GM12875 (cell line): ENCODE data around the gene DNAJC12.
A peak's percentile ranks its signal among the peaks of the same experiment; 100 is the strongest.

Source experiments
- H3K4me3 ChIP-seq: one replicate; pipeline ENCODE4 v1.5.1; 2011; ENCODE audit warnings: low read depth, low read length, control low read depth
- CTCF ChIP-seq: IDR thresholded peaks from 2 replicates; pipeline ENCODE4 v1.5.1; 2011; ENCODE audit warnings: low read depth, mild to moderate bottlenecking, control low read depth, inconsistent platforms, low read length, moderate library complexity, borderline replicate concordance; ENCODE audit not compliant: insufficient read depth

DNAJC12 gene

GRCh38 chr10:67793313-67793712 is 44.7 kb downstream of the DNAJC12 start:
- no peak overlapping the region for H3K4me3 ChIP-seq
- no peak for TF ChIP-seq CTCF

DNA sequence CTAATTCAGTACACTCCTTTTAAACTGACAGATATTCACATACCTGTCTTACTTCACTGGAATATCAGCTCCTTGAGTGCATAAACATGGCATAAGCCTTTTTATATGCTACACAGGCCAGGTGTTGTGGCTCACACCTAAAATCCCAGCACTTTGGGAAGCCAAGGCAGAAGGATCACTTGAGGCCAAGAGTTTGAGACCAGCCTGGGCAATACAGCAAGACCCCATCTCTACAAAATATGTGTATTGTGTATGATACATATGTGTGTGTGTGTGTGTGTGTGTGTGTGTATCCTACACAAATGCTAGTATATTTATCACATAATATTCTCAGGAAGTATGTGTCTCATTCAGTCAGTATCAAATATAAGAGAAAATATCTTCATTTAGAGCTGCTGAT is 45.3 kb downstream of the DNAJC12 start:
- no peak overlapping the region for H3K4me3 ChIP-seq
- TF ChIP-seq CTCF, result no peak

DNA sequence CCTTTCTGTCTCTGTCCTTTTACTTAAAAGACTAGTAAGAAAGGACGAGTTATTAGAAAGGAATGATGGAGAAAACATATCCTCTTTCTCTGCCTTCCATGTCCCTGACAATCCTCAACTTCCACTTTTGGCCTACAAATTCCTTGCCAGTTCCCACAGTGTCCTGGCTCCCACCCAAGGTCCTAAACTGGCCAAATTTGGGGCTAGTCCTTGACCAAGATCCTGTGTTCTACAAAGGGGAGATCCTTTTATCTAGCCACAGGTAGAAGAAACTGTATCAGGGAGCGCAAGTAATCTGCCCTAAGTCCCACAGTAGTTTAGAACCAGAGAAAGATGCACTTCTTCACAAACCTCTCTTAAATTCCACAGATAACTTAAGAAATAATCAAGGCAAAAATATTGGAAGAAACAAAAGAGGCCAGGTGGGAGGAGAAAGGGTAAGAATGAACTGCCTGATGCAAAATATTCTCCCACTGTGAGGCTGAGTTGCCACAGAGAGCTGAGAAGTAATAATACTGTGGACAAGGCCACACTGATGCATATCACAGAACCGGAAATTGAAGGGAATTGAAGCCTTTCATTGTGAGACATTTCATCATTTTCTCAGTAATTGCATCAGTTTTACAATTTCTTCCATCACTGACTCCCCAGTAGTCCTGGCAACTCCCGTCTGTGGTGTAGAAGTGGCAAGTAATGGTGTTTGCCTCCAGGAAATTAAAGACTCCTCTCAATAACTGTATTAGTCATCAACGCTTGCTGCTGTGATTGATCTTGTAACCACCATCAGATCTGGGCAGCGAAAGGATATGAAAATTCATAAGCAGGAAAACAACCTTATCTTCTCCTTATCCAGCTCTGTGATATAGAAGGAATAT is 47.2 kb downstream of the DNAJC12 start:
- no peak for TF ChIP-seq CTCF
- no peak overlapping the region for H3K4me3 ChIP-seq

DNA sequence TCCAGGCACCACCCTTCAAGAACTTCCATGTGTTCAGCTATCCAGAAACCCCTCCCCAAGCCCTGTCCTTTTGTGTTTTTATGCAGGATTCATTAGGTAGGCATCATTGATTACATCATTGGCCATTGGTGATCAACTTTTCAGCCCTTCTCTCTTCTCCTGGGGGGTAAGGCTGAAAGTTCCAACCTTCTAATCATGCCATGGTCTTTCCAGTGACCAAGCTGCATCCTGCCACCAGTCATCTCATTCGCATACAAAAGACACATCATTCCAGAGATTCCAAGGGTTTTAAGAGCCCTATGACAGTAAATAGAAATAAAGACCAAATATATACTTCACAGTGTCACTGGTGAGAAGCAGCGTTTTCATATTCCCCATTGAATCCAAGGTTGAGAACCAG is 48.2 kb downstream of the DNAJC12 start:
- TF ChIP-seq CTCF, result no peak
- no peak overlapping the region for H3K4me3 ChIP-seq

DNA sequence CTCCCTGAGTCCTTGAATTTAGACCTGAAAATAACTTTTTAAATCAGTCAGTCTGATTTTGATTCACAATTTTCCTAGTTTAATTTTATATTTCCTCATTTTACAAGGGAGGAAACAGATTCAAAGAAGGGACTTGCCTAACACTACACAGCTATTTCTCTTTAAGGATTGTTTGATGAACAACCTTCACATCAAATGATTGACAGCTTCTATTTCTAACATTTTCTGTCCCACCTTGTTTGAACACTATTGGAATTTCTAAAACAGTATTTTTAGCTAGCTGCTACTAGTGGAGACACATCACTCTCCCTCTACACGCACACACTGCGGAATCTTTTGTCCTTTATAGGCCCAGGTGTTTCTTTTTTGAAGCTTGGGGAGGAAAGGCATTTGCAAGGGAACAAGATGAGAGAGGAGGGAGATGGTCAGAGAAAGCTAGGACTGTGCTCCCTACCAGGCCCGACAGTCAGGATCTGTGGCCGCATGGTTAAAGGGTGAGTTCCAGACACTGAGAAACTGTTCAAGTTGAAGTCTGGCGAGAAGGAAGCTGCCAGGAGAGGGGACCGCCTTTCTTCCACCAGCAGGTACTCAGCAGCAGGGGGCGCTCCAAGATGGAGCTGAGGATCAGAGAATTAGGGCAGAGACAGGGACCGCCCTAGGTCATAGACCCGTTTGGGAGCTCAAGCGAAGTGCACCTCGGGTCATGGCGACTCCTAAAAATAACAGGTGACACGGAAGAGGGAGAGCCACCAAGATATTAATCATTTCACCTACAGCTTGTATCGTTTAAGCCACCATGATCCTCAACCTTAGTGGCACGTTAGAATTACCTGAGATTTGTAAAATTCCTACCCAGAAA is 49.7 kb downstream of the DNAJC12 start:
- no peak overlapping the region for H3K4me3 ChIP-seq
- TF ChIP-seq CTCF, result peak; percentile 84

- no peak overlapping the region for H3K4me3 ChIP-seq
- TF ChIP-seq CTCF, result no peak
These were observed 52.9 kb downstream of the DNAJC12 start for GRCh38 chr10:67785098-67785497.
